Endodermal cell (in vitro differentiated cells): Measurements from ENCODE around the gene TAOK1. TPM values are rescaled to one million over a fixed set of nuclear protein-coding genes. Genes with fewer than 3 reads are reported as not detected.

Experiments used
- DNase-seq: peaks from one replicate; pipeline ENCODE4 v3.0.0-alpha.2; 2017
- H3K27ac ChIP-seq: 2 replicates; pipeline ENCODE4 v1.5.1; 2013; ENCODE audit warnings: mild to moderate bottlenecking, low read depth, low read length, moderate library complexity
- H3K27me3 ChIP-seq: 2 replicates; pipeline ENCODE4 v1.6.1; 2013; ENCODE audit warnings: mild to moderate bottlenecking, low read length, moderate library complexity; ENCODE audit not compliant: insufficient read depth, control insufficient read depth, poor library complexity, severe bottlenecking
- H3K36me3 ChIP-seq: 2 replicates; pipeline ENCODE4 v1.7.0; 2013; ENCODE audit warnings: mild to moderate bottlenecking, low read length, moderate library complexity; ENCODE audit not compliant: control insufficient read depth, insufficient read depth
- H3K4me1 ChIP-seq: one replicate; pipeline ENCODE4 v1.7.0; 2013; ENCODE audit warnings: low read length; ENCODE audit not compliant: control insufficient read depth, insufficient read depth
- H3K4me3 ChIP-seq: 2 replicates; pipeline ENCODE4 v1.5.1; 2013; ENCODE audit warnings: mild to moderate bottlenecking, low read length, moderate library complexity
- H3K9ac ChIP-seq: 2 replicates; pipeline ENCODE4 v1.6.1; 2013; ENCODE audit warnings: mild to moderate bottlenecking, low read length, moderate library complexity; ENCODE audit not compliant: poor library complexity, severe bottlenecking; ENCODE audit errors: extremely low read depth
- H3K9me3 ChIP-seq: 2 replicates; pipeline ENCODE4 v1.6.1; 2013; ENCODE audit warnings: mild to moderate bottlenecking, low read length, moderate library complexity; ENCODE audit not compliant: control insufficient read depth
- H3K27ac Mint-ChIP-seq: 2 replicates; pipeline ENCODE4 v1.8.0; 2020; ENCODE audit warnings: mixed read lengths
- H3K27me3 Mint-ChIP-seq: 2 replicates; pipeline ENCODE4 v1.8.0; 2021; ENCODE audit warnings: mild to moderate bottlenecking, mixed read lengths; ENCODE audit not compliant: insufficient read depth
- H3K36me3 Mint-ChIP-seq: 2 replicates; pipeline ENCODE4 v1.8.0; 2020; ENCODE audit warnings: low read depth, mixed read lengths
- H3K4me1 Mint-ChIP-seq: 2 replicates; pipeline ENCODE4 v1.8.0; 2020; ENCODE audit warnings: mixed read lengths
- H3K4me3 Mint-ChIP-seq: 2 replicates; pipeline ENCODE4 v1.8.0; 2020; ENCODE audit warnings: mild to moderate bottlenecking, moderate library complexity, mixed read lengths
- H3K9me3 Mint-ChIP-seq: 2 replicates; pipeline ENCODE4 v1.8.0; 2020; ENCODE audit warnings: mild to moderate bottlenecking, mixed read lengths
- CTCF ChIP-seq: fragments of 200-600 bp; sonication (generic); conservative IDR thresholded peaks from 2 replicates; pipeline ENCODE4 v1.5.0; 2021; ENCODE audit warnings: antibody characterized with exemption, mild to moderate bottlenecking
- WGBS, 2 experiments: methylation state at CpG; one replicate each; pipeline versions ENCODE4 v1.1.5 to v1.1.7; 2013; ENCODE audit warnings: missing lambda C conversion rate in 2 of 2, mixed read lengths in 1 of 2; ENCODE audit not compliant: insufficient coverage in 1 of 2, insufficient read length in 1 of 2; 5-methylcytosine and 5-hydroxymethylcytosine counted together
- total RNA-seq, 2 donors: library from RNA; stranded (reverse); fragmentation: NEBNext Ultra II Directional in 1 of 2; extraction: Animal tissue kit (Norgen Biotek cat#: 25700) in 1 of 2; gene quantifications; 2 replicates in 1 of 2; 3 replicates in 1 of 2; pipeline ENCODE4 v1.2.1, GENCODE V29; 2021

The TAOK1 gene
- total RNA-seq, 2 donors from 2014 or later, result 95.9 to 102 TPM

GRCh38 chr17:29430275-29430674 lies 40.1 kb downstream of the TAOK1 start:
- H3K4me3 Mint-ChIP-seq, result no peak overlapping the region
- peaks cover 35% of the 10 kb centered on the region for H3K36me3 Mint-ChIP-seq
- H3K36me3 ChIP-seq, result peaks cover 32% of the 10 kb centered on the region
- H3K4me1 ChIP-seq, result no peaks in the 10 kb centered on the region
- peak overlapping the region; percentile 23 for H3K4me3 ChIP-seq
- no peaks in the 10 kb centered on the region for H3K27me3 ChIP-seq
- peaks cover 19% of the 10 kb centered on the region for H3K9me3 ChIP-seq
- 96 to 98% methylated on average over 4 of the region's 4 CpGs for WGBS, 2 experiments
- peaks cover 20% of the 10 kb centered on the region for H3K9me3 Mint-ChIP-seq
- no peak overlapping the region for H3K27ac ChIP-seq
- no peak overlapping the region for H3K27ac Mint-ChIP-seq
- H3K27me3 Mint-ChIP-seq, result no peaks in the 10 kb centered on the region
- no peak overlapping the region for H3K9ac ChIP-seq
- DNase-seq, result no peak
- no peak for TF ChIP-seq CTCF
- H3K4me1 Mint-ChIP-seq, result peaks cover 11% of the 10 kb centered on the region

GRCh38 chr17:29433541-29433940 lies 43.4 kb downstream of the TAOK1 start:
- no peak overlapping the region for H3K4me3 ChIP-seq
- Mint-ChIP-seq H3K36me3 (peaks cover 17% of the 10 kb centered on the region), H3K9me3 (peaks cover 15% of the 10 kb centered on the region), H3K27me3 (no peaks in the 10 kb centered on the region), H3K27ac (no peak overlapping the region), H3K4me3 (no peak overlapping the region), H3K4me1 (peaks cover 20% of the 10 kb centered on the region)
- H3K36me3 ChIP-seq, result peaks cover 28% of the 10 kb centered on the region
- H3K9ac ChIP-seq, result no peak overlapping the region
- H3K27me3 ChIP-seq, result no peaks in the 10 kb centered on the region
- H3K27ac ChIP-seq, result peak overlapping the region; percentile 16
- TF ChIP-seq CTCF, result no peak
- DNase-seq, result no peak
- peaks cover 19% of the 10 kb centered on the region for H3K9me3 ChIP-seq
- no peaks in the 10 kb centered on the region for H3K4me1 ChIP-seq
- WGBS, 2 experiments, result 81 to 88% methylated on average over 4 of the region's 4 CpGs

- Histone ChIP-seq H3K36me3 (peaks cover 24% of the 10 kb centered on the region), H3K9ac (no peak overlapping the region), H3K4me3 (no peak overlapping the region), H3K9me3 (peaks cover 14% of the 10 kb centered on the region), H3K27ac (no peak overlapping the region), H3K27me3 (no peaks in the 10 kb centered on the region), H3K4me1 (no peaks in the 10 kb centered on the region)
- Mint-ChIP-seq H3K27ac (peak overlapping the region; percentile 27), H3K27me3 (no peaks in the 10 kb centered on the region), H3K36me3 (peaks cover 20% of the 10 kb centered on the region), H3K4me3 (no peak overlapping the region), H3K9me3 (peaks cover 15% of the 10 kb centered on the region), H3K4me1 (peaks cover 20% of the 10 kb centered on the region)
- 93 to 100% methylated on average over 2 to 3 of the region's 3 CpGs for WGBS, 2 experiments
- TF ChIP-seq CTCF, result no peak
- no peak for DNase-seq
These were observed 44.4 kb downstream of the TAOK1 start for GRCh38 chr17:29434550-29434949.
